Adipose tissue (tissue), 3 donors: ENCODE results near the gene NEDD8. TPM values are rescaled to one million over a fixed set of nuclear protein-coding genes. Genes with fewer than 3 reads are reported as not detected.

Experiments used
- H3K27ac ChIP-seq: one replicate; pipeline ENCODE4 v1.5.1; 2013; ENCODE audit warnings: low read depth, low read length
- WGBS, 3 donors: extraction: QIAGEN DNeasy Blood & Tissue Kit; methylation state at CpG; one replicate each; pipeline ENCODE4 v1.1.7; 2013; 5-methylcytosine and 5-hydroxymethylcytosine counted together
- polyA plus RNA-seq, 3 donors: library from polyadenylated mRNA; stranded (reverse); fragments of 200-250 nt; gene quantifications; one replicate each; pipeline ENCODE4 v1.2.3, GENCODE V29; 2013
- donor health status: healthy with polysubstance abuse.
- donor health status: Bipolar disorder and iron deficiency.
- donor health status: healthy.

Gene NEDD8
- polyA plus RNA-seq, 3 donors = 82.9 to 296 (median 245) TPM

DNA sequence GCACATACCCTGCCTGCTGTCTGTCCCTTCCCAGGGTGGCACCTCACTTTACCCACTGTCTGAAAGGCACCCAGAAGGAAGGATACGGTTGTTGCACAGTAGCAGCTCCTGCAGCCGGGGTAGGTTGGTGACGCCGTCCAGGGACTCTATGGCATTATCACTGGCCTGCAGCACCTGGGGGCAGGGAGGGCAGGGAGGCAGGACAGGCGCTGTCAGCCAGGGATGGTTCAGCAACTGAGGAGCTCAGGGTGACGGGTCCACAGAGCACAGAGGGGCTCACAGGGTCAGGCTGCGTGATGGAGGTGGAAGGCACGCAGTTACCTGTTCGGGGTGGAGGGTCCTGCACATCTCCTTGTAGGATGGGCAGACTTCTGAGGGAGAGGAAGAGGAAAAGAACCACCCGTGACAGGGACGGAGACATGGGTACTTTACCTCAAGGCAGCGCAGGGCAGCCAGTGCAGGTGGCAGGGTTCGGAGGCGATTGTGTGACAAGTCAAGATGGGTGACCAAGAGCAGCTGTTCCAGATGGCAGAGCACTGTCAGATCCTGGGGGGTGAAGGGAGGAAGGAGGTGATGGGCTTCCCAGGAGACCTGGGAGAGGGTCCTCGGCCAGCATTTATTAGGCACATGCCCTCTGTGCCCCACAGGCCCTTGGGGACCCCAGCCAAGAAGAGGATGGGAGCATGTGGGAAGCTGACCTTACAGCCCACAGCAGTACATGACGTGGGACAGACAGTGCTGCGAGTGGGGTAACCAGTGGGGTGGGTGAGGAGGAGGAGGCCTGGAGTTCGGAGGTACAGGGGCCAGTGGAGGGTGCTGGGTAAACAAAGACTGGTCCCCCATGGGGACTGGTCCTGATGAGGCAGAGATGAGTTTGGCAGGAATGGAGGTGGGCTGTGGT is 34.4 kb upstream of the NEDD8 start:
- WGBS, 3 donors = 86 to 92% (median 89%) methylated on average over 18 of the region's 18 CpGs
- H3K27ac ChIP-seq = no peak overlapping the region

DNA sequence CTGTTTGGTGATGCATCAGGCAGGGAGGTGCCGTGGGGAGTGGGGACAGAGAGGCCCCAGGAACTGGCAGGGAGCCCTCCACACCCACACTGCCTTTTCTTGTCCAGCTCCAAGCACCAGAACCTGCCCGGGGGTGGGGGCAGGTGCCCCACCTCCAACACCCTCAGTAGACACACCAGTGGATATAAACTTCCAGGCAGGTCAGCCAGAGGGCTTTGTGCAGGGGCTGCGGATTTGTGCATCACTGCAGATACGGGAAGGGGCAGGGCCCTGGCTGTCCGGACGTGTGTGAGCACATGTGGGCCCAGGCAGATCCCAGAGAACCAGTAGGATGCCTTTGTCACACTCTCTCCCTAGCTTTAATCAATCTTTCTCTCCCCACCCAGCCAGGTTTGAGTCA is 32.1 kb upstream of the NEDD8 start:
- H3K27ac ChIP-seq = no peak overlapping the region
- 60 to 78% (median 69%) methylated on average over 6 of the region's 6 CpGs for whole genome bisulfite sequencing, 3 donors

DNA sequence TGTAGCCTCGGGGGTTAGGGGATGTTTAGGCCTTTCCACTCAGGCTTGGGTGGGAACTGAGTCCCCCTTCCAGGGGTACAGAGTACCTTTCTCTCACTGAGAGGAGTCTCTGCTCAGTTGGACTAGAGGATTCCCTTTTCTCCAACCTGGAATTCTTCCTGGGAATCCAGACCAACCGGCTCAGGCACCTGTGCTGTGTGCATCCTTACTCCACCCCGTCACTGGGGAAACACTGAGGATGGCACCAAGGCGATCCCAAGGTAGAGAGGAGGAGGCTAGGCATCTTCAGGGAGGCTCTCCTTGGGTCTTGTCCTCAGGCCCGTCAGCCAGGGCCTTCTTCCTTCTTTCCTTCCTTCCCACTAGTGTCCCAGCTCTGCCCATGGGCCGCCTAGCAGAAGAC is 31.7 kb upstream of the NEDD8 start:
- 58 to 74% (median 62%) methylated on average over 6 of the region's 6 CpGs for WGBS, 3 donors
- H3K27ac ChIP-seq = no peak overlapping the region

DNA sequence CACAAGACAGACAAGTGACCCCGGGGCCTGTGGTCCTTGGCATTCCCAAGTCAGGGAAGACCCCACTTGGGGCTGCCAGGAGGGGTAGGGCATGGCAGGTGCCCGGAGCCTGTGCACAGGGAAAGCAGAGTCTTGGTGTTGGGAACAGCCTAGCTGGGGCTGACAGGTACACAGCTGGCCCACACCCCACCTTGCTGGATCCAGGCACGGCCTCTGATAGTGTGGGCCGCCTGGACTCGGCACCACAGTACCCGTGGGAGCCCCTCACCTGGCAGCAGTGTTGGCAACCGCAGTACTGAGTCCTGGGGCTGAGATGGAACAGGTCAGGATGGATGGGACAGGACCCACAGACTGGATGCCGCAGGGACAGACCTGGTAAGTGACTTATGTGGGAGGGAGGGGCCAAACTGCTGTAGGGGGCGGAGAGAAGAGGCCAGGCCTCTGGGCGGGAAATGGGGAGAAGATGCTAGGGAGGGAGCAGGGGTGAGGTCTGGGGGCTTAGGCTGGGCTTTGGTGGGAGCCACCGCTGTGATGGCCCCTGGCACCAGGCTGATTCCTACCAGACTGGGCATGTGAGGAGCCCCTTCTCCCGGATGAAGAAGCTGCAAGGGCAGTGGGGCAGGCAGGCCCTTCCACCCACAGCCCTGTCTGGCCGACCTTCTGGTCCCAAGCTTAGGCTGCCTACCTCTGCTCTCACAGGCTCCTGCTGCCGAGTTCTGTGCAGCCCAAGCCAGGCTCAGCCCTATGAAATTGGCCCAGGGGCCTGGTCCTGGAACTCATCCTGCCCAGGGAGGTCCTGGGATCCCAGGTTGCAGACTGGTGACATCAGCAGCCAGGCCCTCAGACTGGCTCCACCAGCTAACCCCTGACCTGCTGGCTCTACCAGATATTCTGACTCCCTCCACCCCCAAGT is 30.9 kb upstream of the NEDD8 start, which contains the start of gene TGM1:
Gene TGM1 (minus strand): TSS at position 357 of the 913 bp plus-strand sequence. CDS start 825 bp downstream, outside the sequence.
- no peak within 1 kb of the TSS for H3K27ac ChIP-seq
- WGBS, 3 donors = 75 to 80% (median 80%) methylated on average over 14 of the region's 14 CpGs

DNA sequence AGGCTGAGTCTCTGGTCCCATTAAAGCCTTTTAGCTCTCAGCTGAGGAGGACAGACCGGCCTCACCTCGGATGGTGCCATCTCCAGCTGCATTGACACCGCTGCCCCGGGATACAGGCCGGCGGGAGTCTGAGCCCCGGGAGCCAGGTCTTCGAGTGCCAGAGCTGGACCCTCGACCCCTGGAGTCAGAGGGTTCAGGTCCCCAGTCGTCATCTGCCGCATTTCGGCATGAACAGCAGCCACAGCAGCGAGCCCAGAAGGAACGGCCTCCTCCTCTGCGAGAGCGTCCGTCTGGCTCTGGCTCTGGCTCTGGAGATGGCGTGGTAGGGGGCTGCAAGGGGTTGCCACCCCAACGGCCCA is 29.8 kb upstream of the NEDD8 start:
- WGBS, 3 donors = 91 to 93% (median 91%) methylated on average over 19 of the region's 19 CpGs
- H3K27ac ChIP-seq = no peak overlapping the region

DNA sequence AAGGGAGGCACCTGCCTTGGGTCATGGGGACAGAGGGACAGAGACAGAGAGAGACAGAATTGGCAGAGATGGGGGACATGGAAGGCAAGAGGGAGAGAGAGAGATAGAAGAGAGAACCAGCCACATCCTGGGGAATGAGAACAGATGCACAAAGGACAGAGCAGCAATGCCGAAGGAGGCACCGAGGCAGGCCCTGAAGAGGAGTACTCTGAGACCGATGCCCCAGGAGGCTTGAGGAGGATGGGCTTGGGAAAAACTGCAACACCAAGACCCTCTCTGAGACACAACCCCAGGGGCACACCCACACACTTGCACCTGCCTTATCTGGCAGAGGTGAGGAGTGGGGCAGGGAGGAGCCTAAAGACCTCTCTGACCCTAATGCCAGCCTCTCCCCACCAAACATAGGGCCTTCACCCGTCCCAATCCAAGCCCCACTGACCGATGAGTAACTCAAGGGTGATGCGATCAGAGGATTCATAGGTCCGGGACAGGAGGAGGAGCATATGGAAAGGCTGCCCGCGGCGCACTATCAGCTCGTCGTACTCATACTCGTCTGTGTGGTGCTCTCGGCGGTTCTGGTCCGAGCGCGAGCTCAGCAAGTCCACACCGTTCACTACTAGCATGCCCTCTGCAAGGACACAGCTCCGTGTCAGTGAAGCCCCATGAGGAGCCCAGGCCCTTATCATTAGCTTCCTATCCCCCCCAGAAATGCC is 29.2 kb upstream of the NEDD8 start:
- no peak overlapping the region for H3K27ac ChIP-seq
- 85 to 92% (median 89%) methylated on average over 20 of the region's 20 CpGs for WGBS, 3 donors

DNA sequence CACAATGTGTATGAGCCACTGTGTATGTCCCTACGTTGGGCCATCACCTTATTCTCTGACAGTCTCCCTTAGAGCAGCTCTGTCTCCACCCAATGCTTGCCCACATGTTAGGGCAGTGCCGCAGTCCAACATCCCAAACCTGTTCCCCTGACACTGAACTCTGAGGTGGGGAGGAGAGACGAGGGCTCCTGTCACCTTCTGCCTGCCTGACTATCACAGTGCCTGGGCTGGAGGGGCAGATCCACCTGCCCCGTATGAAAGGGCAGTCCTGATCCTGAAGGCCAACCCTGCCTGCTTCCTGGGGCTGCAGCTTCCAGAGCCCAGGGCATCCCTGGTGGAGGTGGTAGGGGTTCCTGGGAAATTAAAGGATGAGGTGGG is 28.6 kb upstream of the NEDD8 start:
- no peak overlapping the region for H3K27ac ChIP-seq
- WGBS, 3 donors = 80 to 87% (median 85%) methylated on average over 4 of the region's 4 CpGs

DNA sequence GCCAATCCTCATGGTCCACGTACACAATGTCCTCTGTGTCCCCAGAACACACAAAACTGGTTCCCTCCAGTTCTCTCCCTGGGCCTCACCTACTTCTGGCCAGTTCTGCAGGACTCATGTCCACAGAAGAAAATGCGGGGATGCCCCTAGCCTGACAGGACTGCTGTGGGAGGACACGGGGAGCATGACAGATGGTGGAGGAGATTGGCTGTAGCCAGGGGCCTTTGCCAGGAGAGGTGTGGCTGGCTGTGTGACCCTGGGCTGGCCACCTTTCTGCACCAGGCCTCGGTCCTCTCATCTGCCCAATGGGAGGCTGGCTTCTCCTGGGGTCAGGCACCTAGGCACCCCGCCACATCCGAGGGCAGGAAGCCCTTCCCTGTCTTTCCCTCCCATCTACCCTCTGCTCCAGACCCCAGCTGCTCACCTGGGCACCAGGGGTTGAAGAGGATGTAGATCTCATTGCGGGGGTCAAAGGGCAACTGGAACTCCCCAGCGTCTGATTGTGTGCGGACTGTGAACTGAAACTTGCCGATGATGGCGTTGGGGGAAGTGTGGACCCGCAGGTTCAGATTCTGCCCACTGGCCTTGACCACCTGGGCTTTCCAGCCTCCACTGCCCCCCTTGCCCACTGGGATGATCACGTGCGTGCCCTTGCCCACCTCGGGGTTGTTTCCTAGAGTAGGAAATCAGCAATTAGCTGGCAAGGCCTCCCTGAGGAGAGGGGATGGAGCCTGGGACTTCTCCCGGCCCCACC is 28.0 kb upstream of the NEDD8 start:
- no peak overlapping the region for H3K27ac ChIP-seq
- 77 to 84% (median 83%) methylated on average over 16 of the region's 16 CpGs for WGBS, 3 donors

DNA sequence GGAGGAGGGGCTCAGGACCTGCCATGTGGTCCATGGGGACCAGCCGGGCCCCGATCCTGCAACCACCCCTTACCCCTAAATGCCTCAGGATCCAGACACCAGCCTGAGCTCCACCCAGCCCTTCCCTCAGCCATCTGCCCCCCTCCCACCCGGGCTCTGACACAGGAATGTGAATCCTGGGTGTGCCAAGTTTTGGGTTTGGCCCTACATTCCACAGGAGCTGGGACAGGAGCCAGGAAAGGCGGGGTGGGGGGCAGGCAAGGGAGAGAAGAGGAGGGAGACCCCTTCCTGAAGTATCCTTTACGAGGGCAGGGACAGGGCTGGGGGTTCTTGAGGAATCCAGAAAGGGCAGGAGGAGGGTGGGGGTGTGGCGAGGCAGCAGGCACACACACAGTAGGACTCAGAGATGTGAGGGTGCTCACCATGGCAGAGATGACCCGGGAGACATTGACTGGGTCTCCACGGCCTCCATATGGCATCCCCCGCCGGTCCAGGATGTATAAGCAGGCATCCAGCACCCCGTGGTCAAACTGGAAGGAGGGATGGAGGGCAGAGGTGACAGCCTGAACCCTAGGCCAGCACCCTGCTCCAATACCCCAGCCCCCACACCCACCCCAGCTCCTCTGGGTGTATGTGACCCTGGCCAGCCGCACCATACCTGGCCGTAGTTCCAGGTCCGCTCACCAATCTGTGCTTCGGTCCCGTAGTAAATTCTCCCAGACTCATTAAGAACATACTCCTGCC is 27.3 kb upstream of the NEDD8 start:
- 74 to 77% (median 77%) methylated on average over 16 of the region's 16 CpGs for WGBS, 3 donors
- no peak overlapping the region for H3K27ac ChIP-seq

DNA sequence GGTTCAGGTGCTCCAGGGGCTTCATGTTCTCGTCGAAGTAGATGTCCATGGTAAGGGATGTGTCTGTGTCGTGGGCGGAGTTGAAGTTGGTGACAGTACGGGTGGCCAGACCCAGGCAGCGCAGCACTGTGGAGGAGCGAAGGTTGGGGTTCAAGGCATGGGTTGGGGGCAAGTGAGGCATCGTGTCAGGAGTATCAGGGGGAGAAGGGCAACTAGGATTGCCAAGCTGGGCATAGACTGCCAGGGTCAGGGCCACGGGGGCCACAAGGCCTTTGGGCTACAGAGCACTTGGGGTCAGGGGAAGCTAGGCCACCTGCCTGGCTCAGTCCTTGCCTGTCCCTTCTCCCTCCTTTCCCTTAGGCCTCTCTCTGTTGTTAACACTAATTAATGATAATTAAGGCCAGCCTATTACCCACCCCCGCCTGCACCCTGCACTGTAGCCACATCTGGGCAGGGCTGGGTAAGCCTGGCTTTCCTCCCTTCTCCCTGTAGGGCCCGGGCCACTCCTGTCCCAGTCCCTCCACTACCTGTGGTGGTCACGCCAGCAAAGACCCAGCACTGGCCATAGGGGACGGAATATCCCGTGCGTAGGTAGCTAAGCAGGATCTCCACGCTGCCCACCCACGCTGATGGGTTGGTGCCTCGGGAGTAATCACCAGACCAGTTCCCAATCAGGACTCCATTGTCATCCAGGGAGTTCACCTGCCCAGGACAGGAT is 26.5 kb upstream of the NEDD8 start:
- H3K27ac ChIP-seq = no peak overlapping the region
- WGBS, 3 donors = 83 to 88% (median 88%) methylated on average over 18 of the region's 18 CpGs

DNA sequence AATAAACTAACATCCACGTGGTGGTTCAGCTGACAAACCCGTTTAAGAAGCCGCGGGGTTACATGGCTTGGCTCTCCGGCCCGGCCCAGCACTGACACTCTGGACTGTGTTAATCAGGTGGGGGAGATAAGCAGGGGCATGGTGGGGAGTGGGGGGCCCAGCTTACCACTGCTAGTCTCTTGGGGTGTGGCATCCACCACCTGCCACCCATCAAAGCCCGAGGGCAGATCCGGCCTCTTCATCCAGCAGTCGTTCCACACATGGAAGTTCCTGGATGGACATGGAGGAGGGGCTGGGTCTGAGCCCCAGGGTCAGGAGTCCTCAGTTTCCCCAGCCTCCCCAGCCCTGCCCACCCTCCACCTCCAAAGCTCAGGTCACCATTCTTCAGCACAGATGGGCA is 26.0 kb upstream of the NEDD8 start:
- no peak overlapping the region for H3K27ac ChIP-seq
- 77 to 83% (median 82%) methylated on average over 9 of the region's 9 CpGs for WGBS, 3 donors

DNA sequence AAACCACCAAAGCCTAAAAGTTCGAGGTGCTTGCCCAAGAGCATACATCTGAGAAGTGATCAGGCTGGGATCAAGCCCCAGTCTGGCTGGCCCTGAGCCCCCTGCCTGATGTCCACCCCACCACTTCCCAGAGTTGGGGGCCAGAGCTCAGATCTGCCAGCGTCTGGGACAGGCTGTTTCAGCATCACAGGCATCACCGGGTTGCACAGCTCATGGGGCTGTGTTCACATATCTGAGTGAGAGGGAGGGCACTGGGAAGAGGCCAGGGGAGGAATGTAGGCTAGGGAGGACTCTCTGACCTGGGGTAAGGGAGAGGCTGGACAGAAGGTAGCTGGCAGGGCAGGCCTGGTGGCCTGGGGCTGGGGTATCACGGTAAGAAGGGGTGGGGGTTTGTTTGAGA is 24.8 kb upstream of the NEDD8 start:
- WGBS, 3 donors = 67 to 76% (median 69%) methylated on average over 4 of the region's 4 CpGs
- no peak overlapping the region for H3K27ac ChIP-seq

DNA sequence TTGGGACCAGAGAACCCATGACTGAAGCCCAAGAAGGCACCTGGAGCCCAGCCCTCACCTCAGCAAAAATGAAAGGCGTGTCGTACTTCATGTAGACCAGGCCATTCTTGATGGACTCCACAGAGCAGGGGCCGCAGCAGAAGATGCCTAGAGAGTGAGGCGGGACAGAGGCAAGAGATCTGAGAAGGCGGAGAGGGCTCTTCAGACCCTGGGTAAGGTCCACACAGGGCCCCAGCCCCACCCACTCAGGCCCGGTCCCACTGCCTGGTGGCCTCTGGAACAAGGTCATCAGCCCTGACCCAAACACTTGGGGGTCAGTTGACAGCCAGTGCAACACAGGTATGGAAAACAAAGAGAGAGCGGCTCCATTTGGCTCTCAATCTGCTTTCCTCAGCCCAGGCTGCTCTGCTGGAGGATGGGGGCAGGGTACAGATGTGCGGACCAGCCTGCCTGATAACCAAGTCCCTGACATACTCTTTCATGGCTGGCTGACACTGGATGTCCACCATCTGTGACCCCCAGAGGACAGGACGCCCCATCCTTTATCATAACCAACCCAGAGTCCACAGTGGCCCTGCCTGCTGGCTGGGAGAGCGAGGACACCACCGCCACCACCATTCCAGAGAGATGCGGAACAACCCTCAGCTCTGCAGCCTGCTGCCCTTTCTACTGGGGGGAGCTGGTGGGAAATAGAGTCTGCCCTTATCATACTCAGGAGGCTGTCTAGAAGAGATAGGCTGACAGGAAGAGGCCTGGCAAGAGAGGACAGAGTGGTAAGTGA is 24.0 kb upstream of the NEDD8 start:
- WGBS, 3 donors = 94 to 95% (median 94%) methylated on average over 12 of the region's 12 CpGs
- H3K27ac ChIP-seq = no peak overlapping the region

DNA sequence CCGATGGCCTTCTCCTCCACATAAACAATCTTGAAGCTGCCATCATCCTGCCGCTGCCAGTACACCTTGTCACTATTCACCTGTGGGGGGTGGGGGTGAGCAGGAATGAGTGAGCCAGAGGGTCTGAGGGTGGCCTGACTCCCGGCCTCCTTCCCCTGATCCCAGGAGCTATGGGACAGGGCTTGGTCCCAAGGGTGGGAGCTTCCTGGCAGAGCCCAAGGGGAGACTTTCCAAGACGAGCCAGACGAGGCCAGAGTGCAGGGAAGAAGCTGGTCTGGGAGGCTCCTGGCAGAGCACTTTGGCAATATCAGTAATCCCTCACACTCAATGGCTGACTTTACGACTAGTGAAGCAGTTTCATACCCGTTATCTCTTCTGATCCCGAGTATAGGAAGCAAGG is 23.3 kb upstream of the NEDD8 start:
- WGBS, 3 donors = 79 to 89% (median 86%) methylated on average over 8 of the region's 8 CpGs
- H3K27ac ChIP-seq = no peak overlapping the region

DNA sequence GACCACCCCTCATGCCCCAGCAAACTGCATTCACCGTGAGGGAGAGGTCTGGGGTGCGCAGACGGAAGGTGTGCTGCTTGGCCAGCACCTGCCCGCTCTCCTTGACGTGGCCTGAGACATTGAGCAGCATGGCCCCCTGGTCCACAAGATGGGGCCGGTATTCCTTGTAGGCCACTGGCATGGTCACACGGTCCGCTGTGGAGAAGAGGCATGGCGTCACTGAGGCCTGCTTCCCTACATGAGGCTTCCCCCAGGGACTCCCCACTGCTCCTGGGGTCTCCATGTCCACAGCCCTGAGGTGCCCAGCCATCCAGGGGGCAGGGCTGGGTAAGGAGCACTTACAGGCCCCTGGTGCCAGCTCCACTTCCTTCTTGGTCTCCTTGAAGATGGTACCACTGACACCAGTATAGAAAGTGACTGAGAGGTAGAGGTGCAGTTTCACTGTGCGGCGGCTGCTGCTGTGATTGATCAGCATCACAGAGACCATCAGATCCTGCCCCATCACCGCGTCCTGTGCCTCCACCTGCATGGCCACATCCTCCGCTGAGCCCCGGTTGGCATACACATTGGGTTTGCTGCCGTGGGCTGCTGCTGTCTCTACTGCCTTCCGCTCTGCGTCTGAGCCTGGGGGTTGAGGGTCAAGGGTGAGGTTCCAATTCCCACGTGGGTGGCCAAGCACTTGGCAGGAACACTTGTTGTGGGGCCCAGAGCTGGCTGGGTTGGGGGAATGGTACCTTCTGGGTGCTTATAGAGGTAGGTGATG is 22.6 kb upstream of the NEDD8 start:
- 90 to 95% (median 94%) methylated on average over 19 of the region's 19 CpGs for WGBS, 3 donors

More for the DNA sequence above, 22.6 kb upstream of the NEDD8 start:
- H3K27ac ChIP-seq = no peak overlapping the region
